Measurements from ENCODE around the gene DDX51.

- TF ChIP-seq CTCF (conservative IDR thresholded peaks at IDR 0.05) (no peak), ZFX (IDR thresholded peaks at IDR 0.05) (no peak)
Measured at GRCh38 chr12:132178801-132179401, 34.8 kb upstream of the DDX51 start.
